Upper lobe of left lung (tissue), 4 donors: ENCODE data around the gene PRRC2C.
"Not testable (repeated sequence)": the region's sequence is repeated elsewhere in the genome, so short reads cannot be mapped to it uniquely, and the experiment has no call there.

Experiments used
- EP300 ChIP-seq, 4 donors: sonication (generic); formaldehyde crosslinking; IDR thresholded peaks; one replicate each; pipeline ENCODE4 v1.5.1; 2017; ENCODE audit warnings: antibody characterized with exemption in 4 of 4, control low read depth in 2 of 4
- POLR2A ChIP-seq, 4 donors: fragments of 450-650 bp; IDR thresholded peaks; one replicate each; pipeline ENCODE4 v1.5.1; 2016 to 2017; ENCODE audit warnings: antibody characterized with exemption in 4 of 4, mild to moderate bottlenecking in 2 of 4
- POLR2AphosphoS5 ChIP-seq, 2 donors: sonication (generic); formaldehyde crosslinking; IDR thresholded peaks; one replicate each; pipeline ENCODE4 v1.5.1; 2017; ENCODE audit warnings: antibody characterized with exemption in 2 of 2
- TF ChIP-seq, protein P1 (sequence below), 6 experiments: fragments of 450-650 bp in 4 of 6; fragments of 200-600 bp in 2 of 6; sonication (generic) in 2 of 6; IDR thresholded peaks; one replicate each; pipeline ENCODE4 v1.5.1; 2016 to 2019; ENCODE audit warnings: antibody characterized with exemption in 6 of 6

DNA sequence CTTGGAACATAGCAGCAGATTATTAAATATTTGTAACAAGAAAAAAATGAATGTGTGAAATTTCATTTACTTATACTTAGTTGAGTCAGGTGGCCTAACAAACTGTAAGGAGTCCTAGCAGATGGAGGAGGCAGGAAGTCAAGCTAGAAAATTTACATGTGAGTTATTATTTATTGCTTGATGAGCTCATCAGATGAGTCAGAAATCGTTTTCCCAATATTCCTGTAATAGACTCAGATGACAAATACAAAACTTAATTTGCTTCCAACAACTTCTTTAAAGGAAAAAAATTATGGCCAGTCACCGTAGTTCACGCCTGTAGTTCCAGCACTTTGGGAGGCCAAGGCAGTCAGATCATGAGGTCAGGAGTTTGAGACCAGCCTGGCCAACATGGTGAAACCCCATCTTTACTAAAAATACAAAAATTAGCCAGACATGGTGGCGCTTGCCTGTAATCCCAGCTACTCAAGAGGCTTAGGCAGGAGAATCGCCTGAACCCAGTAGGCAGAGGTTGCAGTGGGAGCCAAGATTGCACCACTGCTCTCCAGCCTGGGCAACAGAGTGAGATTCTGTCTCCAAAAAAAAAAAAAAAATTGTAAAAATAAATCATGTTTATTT, 43.9 kb upstream of the PRRC2C start:
- TF ChIP-seq, protein P1, sequence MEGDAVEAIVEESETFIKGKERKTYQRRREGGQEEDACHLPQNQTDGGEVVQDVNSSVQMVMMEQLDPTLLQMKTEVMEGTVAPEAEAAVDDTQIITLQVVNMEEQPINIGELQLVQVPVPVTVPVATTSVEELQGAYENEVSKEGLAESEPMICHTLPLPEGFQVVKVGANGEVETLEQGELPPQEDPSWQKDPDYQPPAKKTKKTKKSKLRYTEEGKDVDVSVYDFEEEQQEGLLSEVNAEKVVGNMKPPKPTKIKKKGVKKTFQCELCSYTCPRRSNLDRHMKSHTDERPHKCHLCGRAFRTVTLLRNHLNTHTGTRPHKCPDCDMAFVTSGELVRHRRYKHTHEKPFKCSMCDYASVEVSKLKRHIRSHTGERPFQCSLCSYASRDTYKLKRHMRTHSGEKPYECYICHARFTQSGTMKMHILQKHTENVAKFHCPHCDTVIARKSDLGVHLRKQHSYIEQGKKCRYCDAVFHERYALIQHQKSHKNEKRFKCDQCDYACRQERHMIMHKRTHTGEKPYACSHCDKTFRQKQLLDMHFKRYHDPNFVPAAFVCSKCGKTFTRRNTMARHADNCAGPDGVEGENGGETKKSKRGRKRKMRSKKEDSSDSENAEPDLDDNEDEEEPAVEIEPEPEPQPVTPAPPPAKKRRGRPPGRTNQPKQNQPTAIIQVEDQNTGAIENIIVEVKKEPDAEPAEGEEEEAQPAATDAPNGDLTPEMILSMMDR (IDR thresholded peaks at IDR 0.05) = not testable (repeated sequence)
- not testable (repeated sequence) for TF ChIP-seq POLR2A, POLR2AphosphoS5, EP300 (IDR thresholded peaks at IDR 0.05)
